HG03571 (cell line): ENCODE data around the gene MYH2.

Experiments
- ATAC-seq: cut with Tn5 transposase; IDR thresholded peaks from one replicate; pipeline ENCODE4 v1.9.1; 2021; ENCODE audit not compliant: unreplicated experiment

The MYH2 gene

GRCh38 chr17:10516638-10517037, 32.8 kb downstream of the MYH2 start:
- ATAC-seq, result no peak

DNA sequence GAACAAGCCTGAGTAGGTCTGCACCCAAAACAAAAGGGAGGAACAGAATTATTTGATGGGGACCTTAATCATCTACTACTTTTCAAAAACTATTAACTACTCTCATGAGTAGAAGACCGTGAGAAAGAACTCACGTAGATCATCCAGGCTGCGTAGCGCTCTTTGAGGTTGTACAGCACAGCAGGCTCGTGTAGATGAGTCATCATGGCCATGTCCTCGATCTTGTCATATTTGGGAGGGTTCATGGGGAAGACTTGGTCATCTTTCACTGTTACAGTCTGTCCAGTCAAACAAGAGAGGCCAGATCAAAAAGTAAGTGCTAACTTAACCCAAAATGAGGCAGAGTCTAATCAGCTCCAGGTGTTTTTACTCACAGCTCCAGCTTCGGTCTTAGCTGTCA, 33.4 kb downstream of the MYH2 start:
- ATAC-seq, result no peak

- ATAC-seq, result no peak
Observed at GRCh38 chr17:10513299-10514067, 36.0 kb downstream of the MYH2 start.

- no peak for ATAC-seq
Observed at GRCh38 chr17:10512856-10513255, 36.6 kb downstream of the MYH2 start.

DNA sequence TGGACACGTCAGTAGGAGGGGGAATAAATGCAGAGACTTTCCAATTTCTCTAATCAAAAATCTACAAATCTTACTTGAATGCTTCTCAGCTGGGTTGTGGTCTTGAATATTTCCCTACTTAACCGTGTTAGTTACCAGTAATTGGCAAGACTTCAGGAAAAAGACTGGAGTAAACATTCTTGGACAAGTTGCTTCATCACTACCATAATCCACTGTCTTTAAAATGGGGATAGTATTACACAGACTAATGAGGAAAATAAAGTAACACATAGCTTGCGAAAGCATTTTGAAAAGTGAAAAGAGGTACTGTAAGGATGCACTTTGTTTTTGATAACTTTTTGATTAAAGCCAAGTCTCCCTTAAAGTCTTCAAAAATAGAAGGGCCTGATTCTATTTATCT, 49.5 kb downstream of the MYH2 start:
- ATAC-seq, result no peak

DNA sequence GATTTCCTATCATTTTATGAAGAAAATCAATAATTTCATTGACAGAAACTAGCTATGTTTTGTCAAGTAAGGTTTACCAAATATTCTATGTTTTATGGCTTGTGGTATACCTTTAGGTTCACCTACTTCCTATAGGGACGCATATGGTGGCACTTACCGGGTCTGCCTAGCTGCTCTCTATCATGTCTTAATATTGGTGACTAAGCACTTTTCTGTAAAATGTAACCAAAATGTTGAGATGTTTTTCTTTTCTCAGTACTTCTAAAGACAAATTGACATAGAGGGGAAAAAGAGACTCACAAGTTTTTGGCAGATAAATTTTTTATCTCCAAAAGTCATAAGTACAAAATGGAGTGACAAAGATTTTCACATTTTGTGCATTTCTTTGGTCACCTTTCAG, 57.5 kb downstream of the MYH2 start:
- ATAC-seq, result no peak

GRCh38 chr17:10482252-10482651, 67.2 kb downstream of the MYH2 start:
- ATAC-seq, result no peak

DNA sequence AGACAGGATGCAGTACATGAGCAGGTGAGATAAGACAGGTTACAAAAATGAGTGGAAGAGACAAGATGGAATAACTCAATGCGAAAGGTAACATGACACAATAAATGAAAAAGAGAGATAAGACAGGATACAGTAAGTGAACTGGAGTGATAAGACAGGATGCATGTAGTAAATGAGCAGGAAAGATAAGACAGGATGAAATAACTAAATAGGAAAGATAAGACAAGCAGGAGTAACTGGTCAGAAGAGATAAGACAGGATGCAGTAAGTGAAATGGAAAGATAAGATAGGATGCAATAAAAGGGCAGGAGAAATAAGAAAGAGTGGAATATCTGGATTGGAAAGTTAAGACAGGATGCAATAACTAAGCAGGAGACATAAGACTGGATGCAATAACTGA, 71.8 kb downstream of the MYH2 start:
- ATAC-seq, result no peak

DNA sequence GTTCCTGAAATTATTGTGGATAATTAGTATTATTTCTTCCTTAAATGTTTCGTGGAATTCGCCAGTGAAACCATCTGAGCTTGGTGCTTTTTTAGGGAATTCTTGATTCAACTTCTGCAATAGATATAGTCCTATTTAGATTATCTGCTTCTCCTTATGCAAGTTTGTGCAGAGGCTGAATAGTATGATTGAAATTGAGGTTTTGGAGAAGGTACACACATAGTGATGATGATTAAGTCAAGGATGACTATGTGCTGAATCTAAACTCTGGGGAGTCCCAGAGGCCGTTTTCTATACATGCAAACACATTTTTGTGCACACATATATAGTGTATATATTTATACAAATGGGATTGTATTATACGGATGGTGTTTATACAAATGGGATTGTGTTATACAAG, 74.9 kb downstream of the MYH2 start:
- ATAC-seq, result no peak

DNA sequence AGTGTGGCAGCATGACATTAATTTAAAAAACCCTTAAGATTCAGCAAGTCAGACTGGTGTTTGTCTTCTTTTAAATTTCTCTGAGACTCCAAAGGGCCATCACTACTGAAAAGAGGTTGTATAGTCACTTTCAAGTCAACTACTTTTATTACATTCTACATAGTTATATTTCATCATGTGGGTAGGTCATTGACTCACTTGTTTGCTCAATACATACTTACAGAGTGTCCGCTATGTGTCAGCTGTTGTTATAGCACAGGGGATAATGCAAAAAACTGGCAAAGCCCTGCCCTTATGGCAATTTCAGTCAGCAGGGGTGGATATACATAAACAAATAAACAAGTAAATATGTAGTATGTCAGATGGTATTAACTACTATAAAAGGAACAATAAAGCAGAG, 77.6 kb downstream of the MYH2 start:
- ATAC-seq, result no peak
